NT2/D1 (cell line): ENCODE measurements around the gene DPP8.
"Not testable (repeated sequence)": the region's sequence is repeated elsewhere in the genome, so short reads cannot be mapped to it uniquely, and the experiment has no call there.

Source experiments
- DNase-seq: peaks from one replicate; pipeline ENCODE4 v3.0.0-alpha.2; 2011; ENCODE audit warnings: low read depth, low spot score
- H3K27me3 ChIP-seq: 2 replicates; pipeline ENCODE4 v1.6.0; 2011; ENCODE audit warnings: mild to moderate bottlenecking; ENCODE audit not compliant: insufficient read length, insufficient read depth
- H3K36me3 ChIP-seq: 2 replicates; pipeline ENCODE4 v1.6.1; 2011; ENCODE audit warnings: mild to moderate bottlenecking, low read length, mixed read lengths; ENCODE audit not compliant: insufficient read depth, insufficient read length
- H3K4me1 ChIP-seq: 2 replicates; pipeline ENCODE4 v1.5.1; 2011; ENCODE audit not compliant: insufficient read depth, insufficient read length
- H3K4me3 ChIP-seq: 2 replicates; pipeline ENCODE4 v1.5.1; 2011; ENCODE audit warnings: low read depth; ENCODE audit not compliant: insufficient read length
- H3K9ac ChIP-seq: 2 replicates; pipeline ENCODE4 v1.6.0; 2011; ENCODE audit warnings: low read depth; ENCODE audit not compliant: insufficient read length
- H3K9me3 ChIP-seq: 2 replicates; pipeline ENCODE4 v1.5.1; 2011; ENCODE audit warnings: mild to moderate bottlenecking, low read length; ENCODE audit not compliant: insufficient read depth
- SUZ12 ChIP-seq: IDR thresholded peaks from 2 replicates; pipeline ENCODE4 v1.6.1; 2011; ENCODE audit not compliant: insufficient read length, insufficient read depth; ENCODE audit errors: extremely low read depth
- YY1 ChIP-seq: IDR thresholded peaks from 2 replicates; pipeline ENCODE4 v1.6.1; 2011; ENCODE audit not compliant: insufficient read length, insufficient read depth
- ZNF274 ChIP-seq: IDR thresholded peaks from 2 replicates; pipeline ENCODE4 v1.6.1; 2011; ENCODE audit warnings: mild to moderate bottlenecking, low read depth, low read length

The DPP8 gene

GRCh38 chr15:65401611-65402240 is 115.8 kb downstream of the DPP8 start:
- no peak overlapping the region for H3K9ac ChIP-seq
- no peaks in the 10 kb centered on the region for H3K27me3 ChIP-seq
- peaks cover 9% of the 10 kb centered on the region for H3K4me1 ChIP-seq
- H3K9me3 ChIP-seq, result no peaks in the 10 kb centered on the region
- no peak overlapping the region for H3K4me3 ChIP-seq
- TF ChIP-seq ZNF274, result no peak
- TF ChIP-seq SUZ12, result no peak
- no peak for TF ChIP-seq YY1
- H3K36me3 ChIP-seq, result peaks cover 4% of the 10 kb centered on the region
- DNase-seq, result no peak

GRCh38 chr15:65400760-65401610 is 116.5 kb downstream of the DPP8 start:
- peak; percentile 92 for DNase-seq
- no peaks in the 10 kb centered on the region for H3K27me3 ChIP-seq
- H3K4me1 ChIP-seq, result peaks cover 9% of the 10 kb centered on the region
- H3K9me3 ChIP-seq, result no peaks in the 10 kb centered on the region
- H3K36me3 ChIP-seq, result peaks cover 4% of the 10 kb centered on the region
- no peak overlapping the region for H3K4me3 ChIP-seq
- H3K9ac ChIP-seq, result peak overlapping the region; percentile 9
- TF ChIP-seq SUZ12, result no peak
- no peak for TF ChIP-seq YY1
- TF ChIP-seq ZNF274, result no peak

DNA sequence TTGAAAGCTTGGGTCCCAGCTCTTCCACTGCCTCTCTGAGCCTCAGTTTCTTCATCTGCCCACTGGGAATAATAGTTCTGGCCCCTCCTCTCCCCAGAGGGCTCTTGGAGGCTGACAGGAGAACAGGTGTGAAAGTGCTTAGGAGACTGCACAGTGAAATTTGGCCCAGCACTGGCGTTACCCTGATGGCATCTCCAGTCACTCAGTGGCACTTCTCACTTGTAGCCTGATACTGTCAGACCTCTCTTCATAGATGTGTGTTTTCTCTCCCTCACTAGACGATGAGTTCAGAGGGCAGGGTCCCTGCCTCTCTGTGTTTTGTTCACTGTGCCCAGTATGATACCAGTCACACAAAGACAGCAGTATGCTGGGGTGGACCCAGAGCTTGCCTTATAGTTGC is 117.5 kb downstream of the DPP8 start:
- TF ChIP-seq YY1 (no peak), ZNF274 (no peak), SUZ12 (no peak)
- DNase-seq, result no peak
- no peak overlapping the region for H3K9ac ChIP-seq
- no peak overlapping the region for H3K4me3 ChIP-seq
- H3K27me3 ChIP-seq, result no peaks in the 10 kb centered on the region
- peaks cover 11% of the 10 kb centered on the region for H3K36me3 ChIP-seq
- H3K4me1 ChIP-seq, result peaks cover 9% of the 10 kb centered on the region
- no peaks in the 10 kb centered on the region for H3K9me3 ChIP-seq

- DNase-seq, result no peak
- Histone ChIP-seq H3K9ac (no peak overlapping the region), H3K4me1 (peaks cover 9% of the 10 kb centered on the region), H3K36me3 (peaks cover 19% of the 10 kb centered on the region), H3K4me3 (no peak overlapping the region), H3K27me3 (no peaks in the 10 kb centered on the region), H3K9me3 (no peaks in the 10 kb centered on the region)
- TF ChIP-seq SUZ12 (no peak), ZNF274 (no peak), YY1 (no peak)
Observed at GRCh38 chr15:65399001-65399706, 118.3 kb downstream of the DPP8 start.

GRCh38 chr15:65398486-65398885 is 119.0 kb downstream of the DPP8 start:
- not testable (repeated sequence) for DNase-seq, H3K4me1 ChIP-seq, H3K9me3 ChIP-seq, H3K9ac ChIP-seq, H3K4me3 ChIP-seq, H3K27me3 ChIP-seq
- H3K36me3 ChIP-seq, result peaks cover 24% of the 10 kb centered on the region

GRCh38 chr15:65396965-65397317 is 120.5 kb downstream of the DPP8 start:
- no peaks in the 10 kb centered on the region for H3K9me3 ChIP-seq
- no peak overlapping the region for H3K4me3 ChIP-seq
- DNase-seq, result no peak
- peaks cover 9% of the 10 kb centered on the region for H3K4me1 ChIP-seq
- TF ChIP-seq SUZ12 (no peak), ZNF274 (no peak), YY1 (no peak)
- H3K27me3 ChIP-seq, result no peaks in the 10 kb centered on the region
- no peak overlapping the region for H3K9ac ChIP-seq
- peaks cover 38% of the 10 kb centered on the region for H3K36me3 ChIP-seq

DNA sequence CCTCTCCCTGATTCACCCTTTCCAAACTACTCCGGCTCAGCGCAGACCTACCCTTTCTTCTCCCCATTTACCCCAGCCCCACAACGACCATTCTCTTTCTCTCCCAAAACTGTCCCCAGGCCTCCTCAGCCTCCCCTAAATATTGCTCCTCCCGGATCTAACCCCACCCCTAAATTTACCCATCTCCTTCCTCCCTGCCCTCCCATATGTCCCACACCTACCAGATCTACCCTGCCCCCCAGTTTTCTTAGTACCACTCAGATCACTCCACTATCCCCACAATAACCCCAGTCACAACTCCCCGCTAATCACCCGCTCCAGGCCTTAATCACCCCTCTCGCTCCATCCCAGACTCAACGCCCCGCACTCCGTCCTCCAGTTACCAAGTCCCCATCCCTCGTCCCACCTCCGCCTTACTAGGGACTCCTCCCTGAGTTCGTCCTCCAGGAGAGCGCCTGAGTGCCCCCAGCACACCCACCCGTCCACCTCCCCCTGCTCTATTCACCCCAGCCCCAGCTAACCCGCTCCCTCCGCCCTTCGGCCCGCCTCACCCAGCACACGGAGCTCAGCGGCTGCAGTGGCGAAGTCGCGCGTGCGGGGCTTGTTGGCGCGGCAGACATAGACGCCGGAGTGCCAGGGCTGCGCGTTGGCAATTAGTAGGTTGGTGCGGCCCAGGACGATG is 121.1 kb downstream of the DPP8 start:
- no peaks in the 10 kb centered on the region for H3K27me3 ChIP-seq
- H3K9me3 ChIP-seq, result no peaks in the 10 kb centered on the region
- no peak for DNase-seq
- no peak overlapping the region for H3K9ac ChIP-seq
- TF ChIP-seq ZNF274, result no peak
- TF ChIP-seq YY1, result no peak
- no peak for TF ChIP-seq SUZ12
- H3K4me3 ChIP-seq, result no peak overlapping the region
- peaks cover 43% of the 10 kb centered on the region for H3K36me3 ChIP-seq
- peaks cover 7% of the 10 kb centered on the region for H3K4me1 ChIP-seq
